T follicular helper cell (primary cell): ENCODE measurements around the gene FSCN2.

Experiments used
- DNase-seq: peaks from one replicate; pipeline ENCODE4 v3.0.0-alpha.2; 2020; ENCODE audit warnings: low read depth

Gene FSCN2

DNA sequence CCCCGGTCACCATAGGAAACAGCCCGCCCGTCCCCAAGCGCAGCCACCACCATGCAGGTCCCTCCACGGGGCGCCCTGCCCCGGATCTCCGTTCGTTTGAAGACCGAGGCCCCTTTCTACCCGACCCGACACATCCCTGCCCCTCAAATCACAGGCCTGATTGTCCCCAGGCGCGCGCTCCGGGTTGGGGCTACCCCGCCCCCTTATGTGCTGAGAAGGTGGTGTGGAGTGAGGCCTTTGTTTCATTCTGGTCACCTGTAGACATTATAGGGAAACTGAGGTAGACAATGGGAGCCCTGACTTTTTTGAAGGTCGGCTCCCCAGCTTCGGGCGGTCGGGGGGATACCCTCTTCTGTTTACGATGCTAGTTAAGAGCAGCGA lies 14.8 kb upstream of the FSCN2 start:
- DNase-seq: no peak

- DNase-seq: no peak
These were observed 14.3 kb upstream of the FSCN2 start for GRCh38 chr17:81513753-81514488.

DNA sequence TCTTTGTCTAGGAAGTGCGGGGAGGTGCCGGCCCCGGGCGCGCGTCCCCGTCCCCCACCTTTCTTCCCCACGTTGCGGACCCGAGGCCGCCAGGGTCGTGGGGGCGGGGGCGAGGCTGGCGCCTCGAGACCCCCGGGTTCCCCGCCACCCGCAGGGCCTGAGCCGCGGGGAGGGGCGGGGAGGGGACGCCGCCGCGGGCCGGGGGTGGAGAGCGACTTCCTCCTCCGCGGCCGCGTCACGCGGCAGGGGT lies 13.8 kb upstream of the FSCN2 start:
- no peak for DNase-seq

- peak; percentile 43 for DNase-seq
These were observed 13.2 kb upstream of the FSCN2 start for GRCh38 chr17:81514739-81515529.

DNA sequence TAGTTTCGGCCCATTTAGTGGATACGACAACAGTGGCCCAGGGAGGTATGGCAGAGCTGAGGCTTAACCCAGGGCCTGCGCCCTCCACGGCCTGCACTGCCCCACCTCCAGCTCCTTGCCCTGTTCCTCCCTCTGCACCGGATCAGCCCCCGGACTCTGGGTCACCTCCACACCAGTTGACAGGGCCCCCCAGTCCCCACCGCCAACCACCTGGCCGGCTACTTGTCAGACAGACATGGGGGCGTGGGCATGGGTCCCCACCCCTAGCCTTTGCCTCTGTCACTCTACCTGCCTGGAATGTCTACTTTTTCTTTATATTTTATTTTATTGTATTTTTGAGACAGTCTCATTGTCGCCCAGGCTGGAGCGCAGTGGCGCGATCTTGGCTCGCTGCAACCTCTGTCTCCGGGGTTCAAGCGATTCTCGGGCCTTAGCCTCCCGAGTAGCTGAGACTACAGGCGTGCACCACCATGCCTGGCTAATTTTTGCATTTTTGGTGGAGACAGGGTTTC lies 12.6 kb upstream of the FSCN2 start:
- no peak for DNase-seq

DNA sequence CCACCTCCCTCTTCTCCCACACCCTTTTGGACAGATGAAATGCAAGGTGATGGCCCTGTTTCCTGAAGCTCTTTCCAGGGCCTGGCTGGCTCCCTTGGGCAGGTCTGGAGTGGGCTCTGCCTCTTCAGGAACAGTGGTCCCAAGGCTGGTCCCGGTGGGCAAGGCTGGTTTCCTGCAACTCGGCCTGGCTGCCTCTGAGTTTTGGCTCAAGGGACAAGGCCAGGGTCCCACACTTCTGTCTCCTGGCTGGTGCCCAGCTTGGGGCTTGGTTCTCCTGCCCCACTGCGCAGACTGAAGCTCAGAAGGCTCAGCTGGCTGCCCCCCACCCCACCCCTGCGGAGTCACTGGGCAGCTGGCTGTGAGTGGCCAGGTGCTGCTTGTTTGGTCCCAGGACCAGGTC lies 11.7 kb upstream of the FSCN2 start:
- DNase-seq: no peak

DNA sequence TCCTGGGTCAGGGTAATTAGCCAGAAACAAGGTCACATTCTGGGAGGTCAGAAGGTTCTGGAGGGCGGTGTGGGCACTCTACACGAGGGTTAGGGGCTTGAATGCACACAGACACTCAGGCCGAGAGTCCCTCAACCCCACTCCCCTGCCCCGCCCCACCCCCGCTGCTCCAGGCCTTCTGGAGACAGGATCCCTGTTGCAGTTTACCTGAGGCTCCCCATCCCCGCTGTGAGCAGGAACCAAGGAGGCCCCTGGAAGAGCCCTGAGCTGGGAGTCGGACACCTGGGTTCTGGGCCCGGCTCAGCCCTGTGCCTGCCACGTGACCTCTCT lies 11.2 kb upstream of the FSCN2 start:
- DNase-seq: no peak

GRCh38 chr17:81517339-81518112 lies 10.7 kb upstream of the FSCN2 start:
- DNase-seq: no peak

GRCh38 chr17:81518113-81518784 lies 9.9 kb upstream of the FSCN2 start:
- DNase-seq: no peak

GRCh38 chr17:81518785-81519283 lies 9.3 kb upstream of the FSCN2 start:
- DNase-seq: no peak

DNA sequence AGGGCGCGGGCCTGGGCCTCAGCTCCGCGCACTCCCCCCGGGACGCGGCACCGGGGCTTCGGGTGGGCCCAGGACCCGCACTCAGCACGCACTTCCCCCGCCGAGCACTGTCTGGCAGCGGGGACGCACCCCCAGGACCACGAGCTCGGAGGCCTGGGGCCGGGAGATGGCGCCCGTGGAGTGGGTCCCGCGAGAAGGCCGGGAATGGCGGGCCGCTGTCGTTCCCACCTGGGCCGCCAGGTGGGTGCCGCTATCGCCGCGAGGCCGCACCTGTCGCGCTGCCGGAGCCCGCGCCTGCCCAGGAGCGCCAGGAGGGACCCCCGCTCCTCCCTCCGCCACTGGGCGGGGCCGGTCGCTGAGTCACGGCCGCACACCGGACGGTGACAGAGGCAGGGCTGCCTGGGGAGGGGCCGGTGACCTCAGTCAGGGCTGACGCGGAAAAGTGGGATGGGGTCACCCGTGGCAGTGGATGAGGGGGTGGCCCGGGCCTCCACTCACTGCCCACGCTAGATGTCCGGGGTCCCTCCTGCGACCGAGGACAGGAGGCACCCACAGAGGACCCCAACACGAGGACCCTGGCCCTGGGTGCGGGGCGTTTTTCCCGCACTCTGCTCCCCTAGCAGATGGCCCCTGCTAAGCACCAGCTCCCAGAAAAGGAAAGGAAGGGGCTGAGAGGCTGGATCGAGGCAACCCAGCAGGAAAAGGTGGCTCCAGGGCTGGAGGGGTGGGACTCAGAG lies 8.7 kb upstream of the FSCN2 start:
- peak; percentile 64 for DNase-seq

DNA sequence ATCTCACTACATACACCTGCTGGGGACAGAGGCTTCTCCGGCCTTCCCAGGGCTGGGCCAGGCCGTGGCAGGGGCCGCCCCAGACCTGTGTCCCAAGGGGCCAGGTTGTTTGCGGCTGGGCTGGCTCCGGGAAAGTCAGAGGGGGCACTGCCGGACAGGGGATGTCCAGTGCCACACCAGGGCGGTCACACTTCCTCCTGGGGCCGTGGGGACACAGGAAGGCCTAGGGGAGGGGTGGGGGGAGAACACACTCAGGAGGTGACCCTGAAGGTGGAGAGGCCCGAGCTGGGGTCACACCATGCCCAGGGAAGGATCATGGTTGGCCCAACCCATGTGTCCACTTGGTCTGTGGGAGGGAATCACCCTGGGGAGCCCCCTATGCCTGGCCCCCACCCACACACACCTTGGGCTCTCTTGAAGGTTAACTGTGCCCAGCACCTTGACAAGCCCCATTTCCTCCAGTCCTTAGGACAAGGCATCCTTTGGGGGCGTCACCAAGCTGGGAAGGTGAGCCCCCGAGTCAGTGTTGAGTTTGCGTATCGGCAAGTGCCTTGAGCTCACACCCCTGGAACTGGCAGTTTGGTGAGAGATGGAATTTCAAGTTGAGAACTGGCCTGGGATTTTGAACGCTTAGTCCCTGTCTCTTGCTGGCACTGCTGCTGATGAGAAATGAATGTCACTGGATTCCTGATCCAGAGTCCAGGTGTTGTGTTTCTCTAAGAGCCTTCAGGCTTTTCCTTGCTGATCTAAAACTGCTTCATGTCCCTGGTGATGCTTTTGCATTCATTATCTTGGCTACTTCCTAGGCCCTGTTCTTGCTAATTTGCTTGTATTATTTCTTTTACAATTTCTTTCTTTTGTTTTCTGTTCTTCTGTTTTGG lies 7.9 kb upstream of the FSCN2 start:
- DNase-seq: no peak

- DNase-seq: no peak
These were observed 5.4 kb upstream of the FSCN2 start for GRCh38 chr17:81522491-81523401.

- no peak for DNase-seq
These were observed 4.7 kb upstream of the FSCN2 start for GRCh38 chr17:81523402-81524038.

DNA sequence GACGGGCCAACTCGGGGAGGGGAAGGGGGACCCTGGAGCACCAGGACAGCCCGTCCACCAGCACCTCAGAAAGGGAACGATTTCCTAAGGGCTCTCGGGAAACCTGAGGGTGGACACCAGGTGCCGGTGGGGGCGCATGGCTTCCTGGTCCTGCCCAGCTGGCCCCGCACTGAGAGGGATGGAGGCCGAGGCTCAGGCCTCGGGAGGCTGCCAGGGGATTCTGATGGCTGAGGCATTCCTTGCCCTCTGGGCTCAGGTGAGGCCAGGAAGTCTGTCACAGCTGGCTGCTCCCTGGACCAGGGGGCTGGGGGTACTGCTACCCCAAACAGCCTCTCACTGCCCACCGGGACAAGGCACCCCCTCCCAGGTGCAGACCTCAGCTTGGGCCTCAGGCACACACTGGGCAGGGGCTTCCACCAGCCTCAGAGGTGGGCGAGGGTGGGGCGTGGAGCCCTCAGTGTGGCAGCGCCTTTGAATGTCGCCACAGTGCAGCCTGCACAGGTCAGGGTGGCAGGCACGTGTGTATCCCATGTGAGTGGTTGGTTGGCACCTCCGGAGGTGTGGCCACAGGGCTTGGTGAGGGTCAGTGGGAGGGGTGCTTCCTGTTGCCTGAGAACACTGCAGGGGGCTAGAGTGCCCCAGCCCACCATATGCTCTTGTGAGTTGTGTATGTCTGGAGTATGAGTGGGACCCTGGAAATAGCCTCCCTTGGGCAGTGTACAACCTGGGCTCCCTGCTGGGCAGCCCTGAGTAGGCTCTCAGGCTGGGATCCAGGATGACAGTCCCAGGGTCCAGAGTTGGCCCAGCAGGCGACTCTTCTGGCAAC lies 3.9 kb upstream of the FSCN2 start:
- no peak for DNase-seq

- DNase-seq: no peak
These were observed 3.4 kb upstream of the FSCN2 start for GRCh38 chr17:81524865-81525159.

DNA sequence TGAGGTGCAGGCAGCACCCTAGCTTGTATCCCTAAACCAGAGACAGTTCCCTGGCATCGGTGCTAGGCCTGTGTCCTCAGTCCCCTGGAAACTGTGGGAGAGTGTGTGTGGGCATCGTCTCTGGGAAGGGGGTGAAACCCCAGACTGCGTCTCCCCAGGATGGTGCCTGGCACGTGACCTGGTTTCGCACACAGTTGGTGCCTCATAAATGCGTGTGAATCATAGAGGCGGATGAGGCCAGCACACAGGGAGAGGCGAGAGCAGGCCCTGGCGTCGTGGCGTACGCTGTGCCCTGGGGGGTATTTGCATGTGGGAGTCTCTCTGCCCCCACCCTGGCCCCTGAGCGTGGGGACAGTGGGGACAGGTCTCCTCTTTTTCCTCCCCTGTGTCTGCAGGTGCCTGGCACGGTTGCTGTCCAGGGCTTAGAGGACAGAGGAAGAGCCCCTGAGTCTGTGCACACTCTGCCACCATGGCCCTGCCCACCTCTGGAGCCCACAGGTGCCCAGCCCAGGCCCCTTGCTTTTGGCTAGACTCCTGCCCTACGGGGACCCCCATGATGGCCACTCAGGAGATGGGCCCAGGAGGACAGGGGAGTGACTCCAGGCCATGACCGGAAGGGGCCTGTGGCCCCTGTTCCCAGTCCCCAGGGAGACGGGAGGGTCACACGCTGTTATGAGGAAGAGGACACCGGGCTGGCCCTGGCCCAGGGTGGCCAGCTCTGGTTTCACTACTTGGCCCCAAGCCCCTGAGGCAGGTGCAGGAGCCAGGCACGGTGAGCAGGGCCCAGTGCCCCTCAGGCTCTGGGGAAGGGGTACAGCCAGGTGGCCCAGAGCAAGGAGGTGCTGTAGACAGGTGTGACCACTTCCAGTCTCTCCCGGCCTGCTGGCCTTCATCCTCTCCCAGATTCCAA lies 1.3 kb upstream of the FSCN2 start:
- no peak for DNase-seq
